NCI-H748 treated with DMSO at 0.1 percent for 48 hours (cell line): Measurements from ENCODE around the gene IMPG1.

Source experiments
- DNase-seq: peaks from one replicate; lab custom pipeline; 2025; lab: John Stamatoyannopoulos, UW

Gene IMPG1

DNA sequence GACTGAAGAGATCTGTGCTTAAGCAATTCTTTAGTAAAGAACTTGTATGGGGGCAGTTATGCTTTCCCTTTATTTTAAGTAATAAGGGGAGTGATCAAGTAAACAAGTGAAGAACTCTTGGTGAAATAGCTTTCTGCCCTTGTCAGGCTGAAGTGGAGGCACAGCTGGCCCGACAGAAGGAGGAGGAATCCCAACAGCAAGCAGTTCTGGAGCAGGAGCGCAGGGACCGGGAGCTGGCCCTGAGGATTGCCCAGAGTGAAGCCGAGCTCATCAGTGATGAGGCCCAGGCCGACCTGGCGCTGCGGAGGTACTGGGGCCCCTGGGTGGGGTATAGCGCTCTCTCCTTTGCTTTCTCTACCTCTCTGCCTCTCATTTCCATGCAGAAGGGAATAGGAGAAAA lies 180.1 kb downstream of the IMPG1 start:
- DNase-seq = no peak

GRCh38 chr6:75884822-75885221 lies 187.6 kb downstream of the IMPG1 start:
- no peak for DNase-seq

DNA sequence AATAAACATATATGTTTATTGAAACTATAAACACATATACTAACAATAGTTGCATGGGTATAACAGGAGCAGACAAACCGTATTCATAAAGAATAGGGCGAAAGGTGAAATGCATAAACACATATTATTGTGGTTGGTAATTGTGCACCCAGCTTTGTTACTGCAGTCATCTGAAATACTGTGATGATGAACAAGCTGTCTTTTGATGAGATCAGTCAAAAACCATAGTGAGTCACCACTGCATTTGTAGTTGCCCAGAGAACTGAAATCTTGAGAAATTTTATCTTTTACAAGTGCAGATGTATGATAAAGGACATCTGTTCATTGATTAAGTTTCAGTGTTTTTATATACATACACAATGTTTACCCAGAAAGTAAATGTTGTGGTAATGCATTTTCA lies 189.7 kb downstream of the IMPG1 start:
- DNase-seq = no peak

DNA sequence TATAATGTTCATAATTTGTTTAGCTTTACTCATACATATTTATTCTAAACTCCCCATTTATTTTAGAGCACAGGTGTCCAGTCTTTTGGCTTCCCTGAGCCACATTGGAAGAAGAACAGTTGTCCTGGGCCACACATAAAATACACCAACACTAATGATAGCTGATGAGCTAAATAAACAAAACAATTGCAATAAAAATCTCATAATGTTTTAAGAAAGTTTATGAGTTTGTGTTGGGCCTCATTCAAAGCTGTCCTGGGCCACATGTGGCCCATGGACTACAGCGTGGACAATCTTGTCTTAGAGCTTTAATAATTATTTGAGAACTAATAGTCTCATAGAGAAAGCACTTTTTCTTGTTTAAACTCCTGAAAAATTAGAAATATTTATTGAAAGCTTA lies 192.2 kb downstream of the IMPG1 start:
- DNase-seq = no peak

DNA sequence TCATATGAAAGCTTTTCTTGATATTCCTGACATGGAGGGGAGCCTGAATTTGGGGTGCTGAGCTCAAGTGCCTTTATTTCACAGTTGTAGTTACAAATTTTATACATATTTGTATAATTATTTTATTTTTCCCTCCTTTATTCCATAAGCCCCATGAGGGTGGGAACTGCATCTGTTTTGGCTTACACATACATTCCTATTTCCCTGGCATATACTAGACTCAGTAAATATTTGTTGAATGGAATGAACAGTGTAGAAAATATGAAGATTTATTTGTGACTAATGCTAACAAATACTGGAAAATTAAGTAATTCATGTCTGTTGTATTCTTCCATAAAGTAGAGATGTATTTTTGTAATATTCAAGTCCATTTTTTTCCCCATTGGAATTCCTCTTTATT lies 196.3 kb downstream of the IMPG1 start:
- no peak for DNase-seq

DNA sequence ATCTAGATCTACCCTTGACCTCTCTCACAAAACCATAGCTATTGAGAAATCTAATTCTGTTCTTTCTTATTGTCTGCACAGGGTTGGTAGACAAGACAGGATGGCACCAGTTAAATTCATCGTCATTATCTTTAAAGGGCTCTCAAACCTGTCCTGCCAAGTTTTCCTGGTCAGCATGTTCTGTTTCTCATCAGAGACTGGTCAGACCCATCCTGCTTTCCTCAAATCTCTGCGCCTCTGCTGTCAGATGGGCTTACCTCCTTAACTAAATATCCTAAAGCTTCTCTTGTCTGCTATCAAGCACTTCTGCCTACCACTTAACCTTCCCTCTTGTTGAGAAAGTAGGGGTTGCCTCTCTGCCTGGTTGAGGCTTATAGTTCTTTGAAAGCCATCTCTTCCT lies 198.2 kb downstream of the IMPG1 start:
- DNase-seq = no peak
